Endodermal cell (in vitro differentiated cells): ENCODE data around the gene ANXA8L1. TPM values are rescaled to one million over a fixed set of nuclear protein-coding genes. Genes with fewer than 3 reads are reported as not detected.
"Not testable (repeated sequence)": the region's sequence is repeated elsewhere in the genome, so short reads cannot be mapped to it uniquely, and the experiment has no call there.

ENCODE experiments used
- DNase-seq: peaks from one replicate; pipeline ENCODE4 v3.0.0-alpha.2; 2017
- H3K27ac ChIP-seq: 2 replicates; pipeline ENCODE4 v1.5.1; 2013; ENCODE audit warnings: mild to moderate bottlenecking, low read depth, low read length, moderate library complexity
- H3K27me3 ChIP-seq: 2 replicates; pipeline ENCODE4 v1.6.1; 2013; ENCODE audit warnings: mild to moderate bottlenecking, low read length, moderate library complexity; ENCODE audit not compliant: insufficient read depth, control insufficient read depth, poor library complexity, severe bottlenecking
- H3K36me3 ChIP-seq: 2 replicates; pipeline ENCODE4 v1.7.0; 2013; ENCODE audit warnings: mild to moderate bottlenecking, low read length, moderate library complexity; ENCODE audit not compliant: control insufficient read depth, insufficient read depth
- H3K4me1 ChIP-seq: one replicate; pipeline ENCODE4 v1.7.0; 2013; ENCODE audit warnings: low read length; ENCODE audit not compliant: control insufficient read depth, insufficient read depth
- H3K4me3 ChIP-seq: 2 replicates; pipeline ENCODE4 v1.5.1; 2013; ENCODE audit warnings: mild to moderate bottlenecking, low read length, moderate library complexity
- H3K9ac ChIP-seq: 2 replicates; pipeline ENCODE4 v1.6.1; 2013; ENCODE audit warnings: mild to moderate bottlenecking, low read length, moderate library complexity; ENCODE audit not compliant: poor library complexity, severe bottlenecking; ENCODE audit errors: extremely low read depth
- H3K9me3 ChIP-seq: 2 replicates; pipeline ENCODE4 v1.6.1; 2013; ENCODE audit warnings: mild to moderate bottlenecking, low read length, moderate library complexity; ENCODE audit not compliant: control insufficient read depth
- H3K27ac Mint-ChIP-seq: 2 replicates; pipeline ENCODE4 v1.8.0; 2020; ENCODE audit warnings: mixed read lengths
- H3K27me3 Mint-ChIP-seq: 2 replicates; pipeline ENCODE4 v1.8.0; 2021; ENCODE audit warnings: mild to moderate bottlenecking, mixed read lengths; ENCODE audit not compliant: insufficient read depth
- H3K36me3 Mint-ChIP-seq: 2 replicates; pipeline ENCODE4 v1.8.0; 2020; ENCODE audit warnings: low read depth, mixed read lengths
- H3K4me1 Mint-ChIP-seq: 2 replicates; pipeline ENCODE4 v1.8.0; 2020; ENCODE audit warnings: mixed read lengths
- H3K4me3 Mint-ChIP-seq: 2 replicates; pipeline ENCODE4 v1.8.0; 2020; ENCODE audit warnings: mild to moderate bottlenecking, moderate library complexity, mixed read lengths
- H3K9me3 Mint-ChIP-seq: 2 replicates; pipeline ENCODE4 v1.8.0; 2020; ENCODE audit warnings: mild to moderate bottlenecking, mixed read lengths
- CTCF ChIP-seq: fragments of 200-600 bp; sonication (generic); conservative IDR thresholded peaks from 2 replicates; pipeline ENCODE4 v1.5.0; 2021; ENCODE audit warnings: antibody characterized with exemption, mild to moderate bottlenecking
- WGBS, 2 experiments: methylation state at CpG; one replicate each; pipeline versions ENCODE4 v1.1.5 to v1.1.7; 2013; ENCODE audit warnings: missing lambda C conversion rate in 2 of 2, mixed read lengths in 1 of 2; ENCODE audit not compliant: insufficient coverage in 1 of 2, insufficient read length in 1 of 2; 5-methylcytosine and 5-hydroxymethylcytosine counted together
- long read RNA-seq, 4 experiments: library from polyadenylated mRNA in 2 of 4; library from RNA in 1 of 4; library from capped mRNA in 1 of 4; stranded (forward) in 3 of 4; unstranded in 1 of 4; transcript quantifications; one replicate each; pipeline ENCODE4 v2.0.0, GENCODE V29; 2020 to 2021; ENCODE audit warnings: inconsistent platforms in 1 of 4
- polyA plus RNA-seq, 2 experiments: library from polyadenylated mRNA; stranded (reverse); fragments of 50-300 nt; gene quantifications; one replicate each; pipeline ENCODE4 v1.2.3, GENCODE V29; 2013
- total RNA-seq, 2 donors: library from RNA; stranded (reverse); fragmentation: NEBNext Ultra II Directional in 1 of 2; extraction: Animal tissue kit (Norgen Biotek cat#: 25700) in 1 of 2; gene quantifications; 2 replicates in 1 of 2; 3 replicates in 1 of 2; pipeline ENCODE4 v1.2.1, GENCODE V29; 2021

The ANXA8L1 gene
- not detected for total RNA-seq
- polyA plus RNA-seq (2013, experiment 1 of 2) = not detected
- 0.29 TPM for polyA plus RNA-seq (2013, experiment 2 of 2)
- long read RNA-seq, experiment 1 = 0 reads
- long read RNA-seq, experiment 2 = 0 reads
- long read RNA-seq, experiment 3 = 0 reads
- long read RNA-seq, experiment 4 = 0 reads

- H3K36me3 Mint-ChIP-seq, H3K27ac Mint-ChIP-seq, H3K4me1 ChIP-seq, H3K9me3 Mint-ChIP-seq, H3K36me3 ChIP-seq, H3K4me3 Mint-ChIP-seq, DNase-seq, H3K9me3 ChIP-seq, H3K27me3 ChIP-seq, H3K4me1 Mint-ChIP-seq, H3K4me3 ChIP-seq, H3K27me3 Mint-ChIP-seq, H3K27ac ChIP-seq, H3K9ac ChIP-seq: not testable (repeated sequence)
- 98 to 100% methylated on average over 1 to 8 of the region's 11 CpGs for WGBS, 2 experiments
Measured at GRCh38 chr10:46375406-46375805, at the start of gene ANXA8L1. Gene ANXA8L1 (plus strand): TSS chr10:46375776. CDS start chr10:46375852, 76 bp downstream.

GRCh38 chr10:46326066-46326465 is 49.5 kb upstream of the ANXA8L1 start:
- peaks cover 6% of the 10 kb centered on the region for H3K4me1 Mint-ChIP-seq
- Histone ChIP-seq H3K36me3 (no peaks in the 10 kb centered on the region), H3K4me3 (no peak overlapping the region), H3K4me1 (no peaks in the 10 kb centered on the region), H3K9ac (no peak overlapping the region), H3K27ac (no peak overlapping the region), H3K27me3 (no peaks in the 10 kb centered on the region), H3K9me3 (no peaks in the 10 kb centered on the region)
- TF ChIP-seq CTCF = no peak
- peaks cover 2% of the 10 kb centered on the region for H3K27me3 Mint-ChIP-seq
- DNase-seq = no peak
- H3K36me3 Mint-ChIP-seq = no peaks in the 10 kb centered on the region
- no peaks in the 10 kb centered on the region for H3K9me3 Mint-ChIP-seq
- no peak overlapping the region for H3K4me3 Mint-ChIP-seq
- WGBS, 2 experiments = 90% methylated on average over 1 of the region's 1 CpG; no CpG with 5 or more reads in 1 of the 2 experiments
- no peak overlapping the region for H3K27ac Mint-ChIP-seq

GRCh38 chr10:46326971-46327370 is 48.6 kb upstream of the ANXA8L1 start:
- Histone ChIP-seq H3K36me3 (no peaks in the 10 kb centered on the region), H3K9ac (no peak overlapping the region), H3K4me3 (no peak overlapping the region), H3K4me1 (no peaks in the 10 kb centered on the region), H3K27ac (no peak overlapping the region), H3K9me3 (no peaks in the 10 kb centered on the region), H3K27me3 (no peaks in the 10 kb centered on the region)
- Mint-ChIP-seq H3K27ac (peak overlapping the region; percentile 48), H3K9me3 (no peaks in the 10 kb centered on the region), H3K4me1 (peaks cover 6% of the 10 kb centered on the region), H3K4me3 (no peak overlapping the region), H3K27me3 (peaks cover 4% of the 10 kb centered on the region), H3K36me3 (no peaks in the 10 kb centered on the region)
- peak; percentile 24 for DNase-seq
- no peak for TF ChIP-seq CTCF
- WGBS, 2 experiments = 92 to 100% methylated on average over 2 to 4 of the region's 4 CpGs

- H3K27ac Mint-ChIP-seq = no peak overlapping the region
- Histone ChIP-seq H3K27me3 (no peaks in the 10 kb centered on the region), H3K4me3 (no peak overlapping the region), H3K27ac (no peak overlapping the region), H3K9ac (no peak overlapping the region), H3K36me3 (no peaks in the 10 kb centered on the region), H3K4me1 (no peaks in the 10 kb centered on the region), H3K9me3 (no peaks in the 10 kb centered on the region)
- H3K36me3 Mint-ChIP-seq = no peaks in the 10 kb centered on the region
- peak; percentile 28 for DNase-seq
- peaks cover 6% of the 10 kb centered on the region for H3K4me1 Mint-ChIP-seq
- H3K27me3 Mint-ChIP-seq = peaks cover 4% of the 10 kb centered on the region
- no peak for TF ChIP-seq CTCF
- no peak overlapping the region for H3K4me3 Mint-ChIP-seq
- no peaks in the 10 kb centered on the region for H3K9me3 Mint-ChIP-seq
- 85 to 100% methylated on average over 3 to 5 of the region's 5 CpGs for WGBS, 2 experiments
Measured at GRCh38 chr10:46327685-46328084, 47.9 kb upstream of the ANXA8L1 start.
